ENCODE results near the gene RGS10. TPM values are rescaled to one million over a fixed set of nuclear protein-coding genes. Genes with fewer than 3 reads are reported as not detected.

RGS10 gene
- total and polyA plus RNA-seq, 9 of the 15 experiments (the other 6 are each of a cell fraction or from before 2014, with no cell fraction given): 31.9 to 123 (median 62.1) TPM

- TF ChIP-seq ZNF717 (CRISPR knock-in tag; IDR thresholded peaks at IDR 0.05) (no peak), RFX5 (IDR thresholded peaks at IDR 0.05; ENCODE audit: low read depth, low read length) (no peak), RBM39 (optimal IDR thresholded peaks at IDR 0.05; ENCODE audit: low read depth, low read length) (no peak), TCF3 (CRISPR knock-in tag; IDR thresholded peaks at IDR 0.05) (no peak), ZNF174 (CRISPR knock-in tag; IDR thresholded peaks at IDR 0.05) (no peak), ZFP36 (IDR thresholded peaks at IDR 0.05; ENCODE audit: low read depth, low read length, partially characterized antibody) (no peak), ZNF830 (CRISPR knock-in tag; IDR thresholded peaks at IDR 0.05) (no peak), PRMT5 (CRISPR knock-in tag; IDR thresholded peaks at IDR 0.05) (no peak), SMAD3 (CRISPR knock-in tag; conservative IDR thresholded peaks at IDR 0.05) (no peak), KDM5B (IDR thresholded peaks at IDR 0.05; ENCODE audit: insufficient replicate concordance, low read depth, low read length) (peak; percentile 53), MTA3 (IDR thresholded peaks at IDR 0.05; ENCODE audit: borderline replicate concordance) (no peak), ZNF76 (CRISPR knock-in tag; IDR thresholded peaks at IDR 0.05; ENCODE audit: borderline replicate concordance) (no peak), TFAP4 (CRISPR knock-in tag; IDR thresholded peaks at IDR 0.05; ENCODE audit: borderline replicate concordance) (no peak), HNRNPLL (IDR thresholded peaks at IDR 0.05; ENCODE audit: low read depth, low read length, poor library complexity, severe bottlenecking) (no peak), ZC3H4 (CRISPR knock-in tag; IDR thresholded peaks at IDR 0.05; ENCODE audit: borderline replicate concordance) (no peak), AFF1 (IDR thresholded peaks at IDR 0.05; ENCODE audit: low read depth in 1 of 2, partially characterized antibody in 2 of 2) (no peak), HDAC6 (IDR thresholded peaks at IDR 0.05; ENCODE audit: low read depth, low read length) (no peak), NUFIP1 (IDR thresholded peaks at IDR 0.05; ENCODE audit: partially characterized antibody) (no peak), KDM1A (IDR thresholded peaks at IDR 0.05) (no peak), MAFF (IDR thresholded peaks at IDR 0.05; ENCODE audit: low read length) (no peak), HNRNPL (IDR thresholded peaks at IDR 0.05; ENCODE audit: low read depth, low read length) (peak; percentile 36), ZBTB1 (CRISPR knock-in tag; IDR thresholded peaks at IDR 0.05; ENCODE audit: borderline replicate concordance, low read depth) (no peak), ARID2 (IDR thresholded peaks at IDR 0.05) (no peak), SAFB2 (IDR thresholded peaks at IDR 0.05; ENCODE audit: borderline replicate concordance, low read depth, low read length, severe bottlenecking) (no peak), POLR2B (IDR thresholded peaks at IDR 0.05; ENCODE audit: low read depth, partially characterized antibody) (no peak)
Measured at GRCh38 chr10:119542988-119543813, 682 bp upstream of the RGS10 start (continued).
